Activated CD4-positive, alpha-beta T cell treated with anti-CD3 and anti-CD28 coated beads for 36 hours (primary cell): ENCODE results near the gene DLX2. TPM values are rescaled to one million over a fixed set of nuclear protein-coding genes. Genes with fewer than 3 reads are reported as not detected.
"Not testable (repeated sequence)": the region's sequence is repeated elsewhere in the genome, so short reads cannot be mapped to it uniquely, and the experiment has no call there.

ENCODE experiments used
- ATAC-seq: fragments of 200-7000 bp; cut with Tn5 transposase; one replicate; pipeline ENCODE4 v1.10.0; 2021; ENCODE audit warnings: mild to moderate bottlenecking, moderate library complexity
- CTCF ChIA-PET: fragments of 350-600 bp; sonication (Branson Sonifier 250); formaldehyde crosslinking; loops from one replicate; lab custom pipeline; 2021; ENCODE audit warnings: antibody characterized with exemption; lab: Charles Lee
- POLR2A ChIA-PET: fragments of 350-600 bp; sonication (Branson Sonifier 250); formaldehyde crosslinking; loops from one replicate; lab custom pipeline; 2021; ENCODE audit warnings: antibody characterized with exemption, inconsistent platforms; lab: Charles Lee
- DNase-seq: peaks from one replicate; pipeline ENCODE4 v3.0.0-alpha.2; 2020
- H3K27ac Mint-ChIP-seq: one replicate; pipeline ENCODE4 v1.8.0; 2021; ENCODE audit warnings: mixed read lengths
- H3K27me3 Mint-ChIP-seq: one replicate; pipeline ENCODE4 v1.8.0; 2021; ENCODE audit warnings: mixed read lengths
- H3K36me3 Mint-ChIP-seq: one replicate; pipeline ENCODE4 v1.8.0; 2021; ENCODE audit warnings: low read depth, mixed read lengths
- H3K4me1 Mint-ChIP-seq: one replicate; pipeline ENCODE4 v1.8.0; 2021; ENCODE audit warnings: mixed read lengths
- H3K4me3 Mint-ChIP-seq: one replicate; pipeline ENCODE4 v1.8.0; 2021; ENCODE audit warnings: mild to moderate bottlenecking, moderate library complexity, mixed read lengths
- H3K9me3 Mint-ChIP-seq: one replicate; pipeline ENCODE4 v1.8.0; 2021; ENCODE audit warnings: low read depth, mixed read lengths
- intact Hi-C, 2 experiments: fragments of 100-400 bp; cut with DNase I in 1 of 2; cut with micrococcal nuclease in 1 of 2; formaldehyde crosslinking; loops; one replicate each; pipeline versions ENCODE4 v1.14.2 to v1.15.1; 2022 to 2024; cut with DNase I, micrococcal nuclease
- total RNA-seq, 2 experiments: library from RNA; stranded (reverse); gene quantifications; one replicate each; pipeline ENCODE4 v1.2.3, GENCODE V29; 2021

Gene DLX2
- total RNA-seq, 2 experiments from 2014 or later, result not detected

DNA sequence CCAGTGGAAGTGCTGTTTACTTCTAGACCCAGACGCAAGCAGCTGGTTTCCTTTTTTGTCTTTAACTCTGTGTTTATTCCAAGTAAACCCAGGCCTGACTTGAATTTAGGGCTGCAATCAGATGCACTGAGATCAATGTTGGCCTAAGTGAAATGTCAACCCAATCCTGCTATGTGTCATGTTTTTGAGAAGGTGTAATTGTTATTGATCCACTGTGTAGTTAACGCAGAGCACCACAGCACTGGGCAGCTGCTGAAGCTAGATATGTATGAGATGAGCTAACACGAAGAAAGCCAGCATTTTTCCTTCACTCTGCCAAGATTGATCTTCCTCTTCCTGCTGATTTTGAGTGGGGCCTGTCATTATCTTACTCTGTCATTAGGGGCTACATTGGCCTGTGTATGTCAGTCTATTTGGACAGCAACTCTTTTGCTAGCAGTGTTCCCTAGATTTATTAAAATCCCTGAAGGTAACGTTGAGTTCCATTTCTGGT lies 36.3 kb downstream of the DLX2 start:
- H3K4me3 Mint-ChIP-seq, result no peak overlapping the region
- POLR2A ChIA-PET, result no interaction called here
- H3K27ac Mint-ChIP-seq, result no peak overlapping the region
- no peaks in the 10 kb centered on the region for H3K4me1 Mint-ChIP-seq
- H3K27me3 Mint-ChIP-seq, result peaks cover 3% of the 10 kb centered on the region
- H3K9me3 Mint-ChIP-seq, result no peaks in the 10 kb centered on the region
- peaks cover 18% of the 10 kb centered on the region for H3K36me3 Mint-ChIP-seq
- CTCF ChIA-PET, result interaction anchor here (0.6 kb wide), 4 partner anchors 46 to 581 kb away, joined by 3 to 4 read pairs (median 3); no protein-coding TSS in a partner anchor
- ATAC-seq (no peak), DNase-seq (no peak)
- intact Hi-C loops, result no loop called here

- H3K27me3 Mint-ChIP-seq, result no peaks in the 10 kb centered on the region
- ATAC-seq (no peak), DNase-seq (no peak)
- no peaks in the 10 kb centered on the region for H3K4me1 Mint-ChIP-seq
- ChIA-PET POLR2A (no interaction called here), CTCF (no interaction called here)
- no peak overlapping the region for H3K4me3 Mint-ChIP-seq
- no peaks in the 10 kb centered on the region for H3K9me3 Mint-ChIP-seq
- intact Hi-C loops, result no loop called here
- peaks cover 17% of the 10 kb centered on the region for H3K36me3 Mint-ChIP-seq
- no peak overlapping the region for H3K27ac Mint-ChIP-seq
These were observed 37.6 kb downstream of the DLX2 start for GRCh38 chr2:172065111-172065510.

DNA sequence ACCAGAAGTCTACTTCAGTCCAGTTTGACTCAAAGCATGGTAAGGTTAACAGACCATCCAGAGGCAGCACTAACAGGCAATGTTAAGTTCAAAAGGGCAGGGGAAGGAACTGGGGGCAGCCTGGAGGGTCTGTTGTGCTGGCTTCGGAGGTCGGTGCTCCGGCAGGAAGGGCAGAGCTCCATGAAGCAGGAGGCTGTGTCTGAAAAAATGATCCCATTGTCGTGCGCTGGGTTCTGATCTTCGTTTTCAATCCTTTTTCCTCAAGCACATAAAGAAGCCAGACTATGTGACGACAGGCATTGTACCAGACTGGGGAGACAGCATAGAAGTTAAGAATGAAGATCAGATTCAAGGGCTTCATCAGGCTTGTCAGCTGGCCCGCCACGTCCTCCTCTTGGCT lies 39.3 kb downstream of the DLX2 start:
- POLR2A ChIA-PET, result no interaction called here
- DNase-seq, result no peak
- H3K9me3 Mint-ChIP-seq, result no peaks in the 10 kb centered on the region
- CTCF ChIA-PET, result interaction anchor here (0.6 kb wide), 1 partner anchor 39 kb away, joined by 3 read pairs; no protein-coding TSS in a partner anchor
- intact Hi-C loops, result no loop called here
- H3K4me3 Mint-ChIP-seq, result no peak overlapping the region
- no peak overlapping the region for H3K27ac Mint-ChIP-seq
- peaks cover 15% of the 10 kb centered on the region for H3K36me3 Mint-ChIP-seq
- no peak for ATAC-seq
- H3K4me1 Mint-ChIP-seq, result no peaks in the 10 kb centered on the region
- peaks cover 2% of the 10 kb centered on the region for H3K27me3 Mint-ChIP-seq

- H3K4me1 Mint-ChIP-seq, result no peaks in the 10 kb centered on the region
- intact Hi-C loops, result no loop called here
- H3K9me3 Mint-ChIP-seq, result no peaks in the 10 kb centered on the region
- peaks cover 14% of the 10 kb centered on the region for H3K36me3 Mint-ChIP-seq
- no peak overlapping the region for H3K4me3 Mint-ChIP-seq
- ATAC-seq (no peak), DNase-seq (no peak)
- H3K27ac Mint-ChIP-seq, result no peak overlapping the region
- ChIA-PET POLR2A (no interaction called here), CTCF (interaction anchor here (0.6 kb wide), 2 partner anchors 195 to 503 kb away, joined by 3 read pairs; no protein-coding TSS in a partner anchor)
- H3K27me3 Mint-ChIP-seq, result peaks cover 2% of the 10 kb centered on the region
These were observed 40.2 kb downstream of the DLX2 start for GRCh38 chr2:172062402-172063004.

DNA sequence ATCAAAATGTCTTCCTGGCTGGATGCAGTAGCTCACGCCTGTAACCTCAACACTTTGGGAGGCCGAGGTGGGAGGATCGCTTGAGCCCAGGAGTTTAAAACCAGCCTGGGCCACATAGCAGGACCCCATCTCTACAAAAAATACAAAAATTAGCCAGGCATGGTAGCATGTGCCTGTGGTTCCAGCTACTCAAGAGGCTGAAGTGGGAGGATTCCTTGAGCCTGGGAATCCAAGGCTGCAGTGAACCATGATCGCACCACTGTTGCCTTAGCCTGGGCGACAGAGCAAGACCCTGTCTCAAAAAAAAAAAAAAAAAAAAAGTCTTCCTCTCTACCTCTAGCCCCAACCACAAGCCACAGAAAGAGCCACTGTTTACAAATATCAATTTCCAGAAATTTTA lies 42.6 kb downstream of the DLX2 start:
- CTCF ChIA-PET, result interaction anchor here (0.5 to 0.6 kb wide), 2 partner anchors 35 to 42 kb away, joined by 3 to 4 read pairs; no protein-coding TSS in a partner anchor
- DNase-seq, ATAC-seq, H3K27me3 Mint-ChIP-seq, intact Hi-C loops, H3K27ac Mint-ChIP-seq, POLR2A ChIA-PET, H3K9me3 Mint-ChIP-seq, H3K4me3 Mint-ChIP-seq, H3K4me1 Mint-ChIP-seq: not testable (repeated sequence)
- H3K36me3 Mint-ChIP-seq, result peaks cover 12% of the 10 kb centered on the region

DNA sequence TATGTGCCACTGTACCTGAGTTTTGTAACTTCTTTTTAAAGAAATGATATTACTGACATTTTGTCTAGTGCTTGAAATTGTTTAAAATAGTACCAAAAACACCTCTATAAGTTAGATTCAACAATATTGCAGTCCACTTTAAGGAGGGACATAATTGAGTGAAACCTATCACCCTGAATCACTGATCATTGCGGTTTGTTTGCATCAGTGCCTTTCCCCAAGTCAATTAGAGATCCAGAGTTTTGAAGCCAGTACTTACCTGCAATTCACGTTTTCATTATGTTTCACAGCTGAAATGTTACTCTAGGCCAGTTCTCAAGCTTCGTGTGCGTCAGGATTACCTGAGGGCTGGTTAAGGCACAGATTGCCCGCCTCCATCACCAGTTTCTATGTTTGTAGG lies 44.0 kb downstream of the DLX2 start:
- peaks cover 7% of the 10 kb centered on the region for H3K36me3 Mint-ChIP-seq
- no peak for ATAC-seq
- no peak overlapping the region for H3K4me3 Mint-ChIP-seq
- DNase-seq, result no peak
- H3K9me3 Mint-ChIP-seq, result no peaks in the 10 kb centered on the region
- peaks cover 2% of the 10 kb centered on the region for H3K27me3 Mint-ChIP-seq
- H3K27ac Mint-ChIP-seq, result no peak overlapping the region
- no peaks in the 10 kb centered on the region for H3K4me1 Mint-ChIP-seq
- POLR2A ChIA-PET, result no interaction called here
- CTCF ChIA-PET, result interaction anchor here (0.7 to 1.3 kb wide), 3 partner anchors 64 to 350 kb away, joined by 3 to 4 read pairs (median 3); no protein-coding TSS in a partner anchor
- intact Hi-C loops, result no loop called here

GRCh38 chr2:172056293-172056692 lies 46.4 kb downstream of the DLX2 start:
- no peak for ATAC-seq
- Mint-ChIP-seq H3K36me3 (no peaks in the 10 kb centered on the region), H3K4me1 (no peaks in the 10 kb centered on the region), H3K4me3 (no peak overlapping the region), H3K27me3 (peaks cover 2% of the 10 kb centered on the region), H3K9me3 (no peaks in the 10 kb centered on the region), H3K27ac (no peak overlapping the region)
- no peak for DNase-seq
- ChIA-PET POLR2A (no interaction called here), CTCF (interaction anchor here (1.1 to 2.0 kb wide), 2 partner anchors 11 to 98 kb away, joined by 3 to 9 read pairs; no protein-coding TSS in a partner anchor)
- intact Hi-C loops, result no loop called here

DNA sequence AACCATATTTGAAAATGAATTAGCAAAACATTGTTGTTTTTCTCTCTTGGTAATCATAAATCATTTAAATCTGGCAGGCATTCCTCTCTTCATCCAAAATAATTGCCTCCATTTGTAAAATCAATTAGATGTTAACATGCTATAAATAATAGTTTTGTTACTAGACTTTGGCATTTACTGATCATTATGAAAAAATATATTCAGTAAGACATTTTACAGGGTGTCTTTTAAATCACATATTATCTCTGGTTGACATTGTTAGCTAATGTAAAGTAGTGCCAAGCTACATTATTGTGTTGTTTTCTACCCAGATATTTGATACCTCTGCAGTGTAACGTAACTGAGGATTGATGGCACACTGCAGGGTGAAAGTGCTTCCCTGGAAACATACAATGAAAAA lies 49.2 kb downstream of the DLX2 start:
- DNase-seq (no peak), ATAC-seq (no peak)
- H3K9me3 Mint-ChIP-seq, result no peaks in the 10 kb centered on the region
- no peak overlapping the region for H3K27ac Mint-ChIP-seq
- CTCF ChIA-PET, result interaction anchor here (1.0 kb wide), 1 partner anchor 455 kb away, joined by 3 read pairs; no protein-coding TSS in a partner anchor
- no peaks in the 10 kb centered on the region for H3K36me3 Mint-ChIP-seq
- intact Hi-C loops, result no loop called here
- H3K4me3 Mint-ChIP-seq, result no peak overlapping the region
- no peaks in the 10 kb centered on the region for H3K27me3 Mint-ChIP-seq
- H3K4me1 Mint-ChIP-seq, result no peaks in the 10 kb centered on the region
- POLR2A ChIA-PET, result no interaction called here

- POLR2A ChIA-PET, result no interaction called here
- no peak for DNase-seq
- no peak overlapping the region for H3K27ac Mint-ChIP-seq
- intact Hi-C loops, result no loop called here
- no peaks in the 10 kb centered on the region for H3K9me3 Mint-ChIP-seq
- H3K4me3 Mint-ChIP-seq, result no peak overlapping the region
- no peaks in the 10 kb centered on the region for H3K27me3 Mint-ChIP-seq
- CTCF ChIA-PET, result interaction anchor here (0.6 to 1.2 kb wide), 2 partner anchors 14 to 35 kb away, joined by 3 read pairs; no protein-coding TSS in a partner anchor
- ATAC-seq, result no peak
- no peaks in the 10 kb centered on the region for H3K4me1 Mint-ChIP-seq
- H3K36me3 Mint-ChIP-seq, result no peaks in the 10 kb centered on the region
These were observed 50.4 kb downstream of the DLX2 start for GRCh38 chr2:172052000-172052983.

DNA sequence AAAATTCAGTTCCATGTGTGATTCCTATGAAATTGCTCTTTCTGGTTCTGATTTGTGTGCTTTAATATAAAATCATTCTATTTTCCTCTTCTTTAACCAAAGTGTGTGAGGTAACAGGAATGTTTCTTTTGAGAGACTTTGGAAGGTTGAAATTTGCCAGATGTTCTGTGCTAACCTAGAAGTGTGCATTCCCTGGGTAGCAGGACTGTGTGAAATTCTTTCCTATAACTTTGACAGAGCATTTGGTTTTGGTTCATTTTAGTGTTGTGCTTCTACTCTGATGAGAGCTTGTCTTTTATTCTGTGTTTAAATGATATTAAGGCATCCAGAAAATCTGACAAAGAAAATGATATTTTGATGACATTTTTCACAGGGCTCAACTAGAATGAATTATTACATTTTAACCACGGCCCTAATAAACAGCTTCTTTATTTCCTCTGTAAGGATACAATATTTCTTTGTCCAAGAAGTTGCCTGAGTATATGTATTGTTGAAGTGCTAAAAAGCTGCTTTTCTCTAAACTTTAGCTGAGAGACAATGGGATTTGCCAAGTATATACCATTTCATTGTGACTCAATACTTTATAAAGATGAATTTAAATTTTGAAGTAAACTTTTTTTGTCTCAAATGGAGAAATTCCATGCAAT lies 52.1 kb downstream of the DLX2 start:
- ChIA-PET CTCF (interaction anchor here (1.0 kb wide), 2 partner anchors 41 to 63 kb away, joined by 3 to 4 read pairs; no protein-coding TSS in a partner anchor), POLR2A (no interaction called here)
- ATAC-seq, result no peak

More for the DNA sequence above, 52.1 kb downstream of the DLX2 start:
- intact Hi-C loops, result no loop called here
- H3K27ac Mint-ChIP-seq, result no peak overlapping the region
- DNase-seq, result no peak
- no peaks in the 10 kb centered on the region for H3K27me3 Mint-ChIP-seq
- peaks cover 5% of the 10 kb centered on the region for H3K4me1 Mint-ChIP-seq
- H3K9me3 Mint-ChIP-seq, result no peaks in the 10 kb centered on the region
- no peak overlapping the region for H3K4me3 Mint-ChIP-seq
- H3K36me3 Mint-ChIP-seq, result no peaks in the 10 kb centered on the region
